Measurements from ENCODE around the gene CIDEA.

CIDEA gene

GRCh38 chr18:12324991-12325725 is 71.0 kb downstream of the CIDEA start:
- no peak for DNase-seq

GRCh38 chr18:12325726-12326245 is 71.6 kb downstream of the CIDEA start:
- no peak for DNase-seq

DNA sequence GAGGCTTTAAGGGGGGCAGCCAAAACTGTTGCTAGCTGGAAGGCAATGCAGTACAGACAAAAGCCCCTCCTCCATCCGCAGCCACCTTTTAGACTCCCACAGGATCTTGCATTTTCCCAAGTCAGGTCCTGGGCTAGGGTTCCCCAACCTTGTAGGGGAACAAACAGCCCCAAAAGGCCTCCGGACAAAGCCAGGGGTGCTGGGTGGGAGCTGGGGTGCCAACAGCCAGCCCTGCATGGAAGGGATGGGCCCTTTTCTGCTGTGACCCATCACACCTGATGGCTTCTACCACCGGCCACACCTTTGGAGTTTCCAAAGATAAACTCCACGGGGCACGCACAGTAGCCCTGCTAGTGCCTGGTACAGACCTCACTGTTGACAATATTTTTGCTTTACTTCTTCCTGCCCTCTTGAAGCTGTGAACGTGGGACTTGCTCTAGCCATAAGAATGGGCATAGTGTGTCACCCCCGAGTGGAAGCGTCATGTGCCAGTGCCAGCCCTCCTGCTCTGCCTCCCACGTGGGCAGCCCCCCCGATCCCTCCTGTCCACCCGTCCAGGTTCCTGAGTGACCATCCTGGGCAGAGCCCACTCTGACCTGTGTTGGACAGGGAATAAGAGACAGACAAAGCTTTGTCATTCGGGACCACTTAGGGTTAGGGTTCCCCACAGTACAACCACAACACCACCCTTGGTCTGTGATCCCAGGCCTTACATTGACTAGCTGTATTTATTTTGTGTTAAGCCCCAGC is 72.7 kb downstream of the CIDEA start:
- DNase-seq, result no peak
